Retinal pigment epithelial cell (primary cell): Measurements from ENCODE around the gene TGFBR3.

Experiments used
- DNase-seq: peaks from one replicate; pipeline ENCODE4 v3.0.0-alpha.2; 2010; ENCODE audit warnings: low read depth
- H3K4me3 ChIP-seq: 2 replicates; pipeline ENCODE4 v1.5.1; 2011; ENCODE audit warnings: mild to moderate bottlenecking, low read length, control low read depth, moderate library complexity
- TF ChIP-seq, protein P1 (sequence below): conservative IDR thresholded peaks from 2 replicates; pipeline ENCODE4 v1.5.1; 2011; ENCODE audit warnings: low read depth, low read length, control low read depth, inconsistent platforms

TGFBR3 gene

DNA sequence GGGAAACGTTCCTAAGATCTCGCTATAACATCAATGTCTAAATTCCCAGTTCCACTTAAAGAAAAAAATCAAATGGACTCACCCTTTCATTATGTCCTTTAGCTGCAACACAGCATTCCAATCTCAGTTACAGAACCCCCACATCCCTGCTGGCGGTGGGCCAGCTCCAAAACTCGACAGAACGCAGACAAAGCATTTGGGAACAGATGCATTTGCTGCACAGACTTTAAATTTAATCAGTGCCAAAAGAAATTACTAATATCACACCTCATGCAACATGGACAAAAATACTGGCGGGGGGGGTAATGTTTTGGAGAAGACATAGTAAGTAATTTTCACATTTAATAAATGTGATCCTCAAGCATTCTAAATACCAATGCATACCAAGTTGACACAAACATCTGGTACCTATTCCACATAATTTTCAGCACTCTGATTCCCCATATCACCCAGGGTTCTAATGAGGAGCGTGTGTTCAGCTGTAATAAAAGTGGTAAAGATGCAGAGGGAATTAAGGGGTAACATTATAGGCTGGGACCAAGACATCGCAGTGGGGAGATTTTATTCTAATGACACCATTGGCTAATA, 79.7 kb downstream of the TGFBR3 start:
- TF ChIP-seq, protein P1, sequence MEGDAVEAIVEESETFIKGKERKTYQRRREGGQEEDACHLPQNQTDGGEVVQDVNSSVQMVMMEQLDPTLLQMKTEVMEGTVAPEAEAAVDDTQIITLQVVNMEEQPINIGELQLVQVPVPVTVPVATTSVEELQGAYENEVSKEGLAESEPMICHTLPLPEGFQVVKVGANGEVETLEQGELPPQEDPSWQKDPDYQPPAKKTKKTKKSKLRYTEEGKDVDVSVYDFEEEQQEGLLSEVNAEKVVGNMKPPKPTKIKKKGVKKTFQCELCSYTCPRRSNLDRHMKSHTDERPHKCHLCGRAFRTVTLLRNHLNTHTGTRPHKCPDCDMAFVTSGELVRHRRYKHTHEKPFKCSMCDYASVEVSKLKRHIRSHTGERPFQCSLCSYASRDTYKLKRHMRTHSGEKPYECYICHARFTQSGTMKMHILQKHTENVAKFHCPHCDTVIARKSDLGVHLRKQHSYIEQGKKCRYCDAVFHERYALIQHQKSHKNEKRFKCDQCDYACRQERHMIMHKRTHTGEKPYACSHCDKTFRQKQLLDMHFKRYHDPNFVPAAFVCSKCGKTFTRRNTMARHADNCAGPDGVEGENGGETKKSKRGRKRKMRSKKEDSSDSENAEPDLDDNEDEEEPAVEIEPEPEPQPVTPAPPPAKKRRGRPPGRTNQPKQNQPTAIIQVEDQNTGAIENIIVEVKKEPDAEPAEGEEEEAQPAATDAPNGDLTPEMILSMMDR: no peak
- H3K4me3 ChIP-seq: no peak overlapping the region
- DNase-seq: no peak

DNA sequence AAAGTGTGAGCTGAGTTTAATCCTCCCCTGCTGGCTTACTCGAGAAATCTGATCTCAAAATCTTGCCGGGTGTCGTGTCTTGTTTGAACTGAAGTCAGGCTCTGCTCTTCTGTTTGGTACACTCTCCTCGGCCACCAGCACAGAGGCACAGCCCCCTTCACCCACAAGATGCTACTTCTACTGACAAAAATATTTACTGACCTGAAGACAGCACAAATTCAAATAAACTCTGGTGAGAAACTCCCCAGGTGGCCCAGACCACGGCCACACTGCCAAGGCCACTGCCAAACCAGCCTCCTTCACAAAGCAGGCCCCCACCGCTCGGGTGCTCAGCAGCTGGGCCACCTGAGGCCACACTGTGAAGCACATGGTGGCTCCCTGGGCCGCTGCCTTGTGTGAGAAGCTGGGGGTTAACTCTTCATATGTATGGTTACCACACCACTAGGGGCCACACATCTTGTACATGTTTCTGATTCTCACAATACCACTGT, 80.6 kb downstream of the TGFBR3 start:
- no peak for DNase-seq
- H3K4me3 ChIP-seq: no peak overlapping the region
- TF ChIP-seq, protein P1: no peak

DNA sequence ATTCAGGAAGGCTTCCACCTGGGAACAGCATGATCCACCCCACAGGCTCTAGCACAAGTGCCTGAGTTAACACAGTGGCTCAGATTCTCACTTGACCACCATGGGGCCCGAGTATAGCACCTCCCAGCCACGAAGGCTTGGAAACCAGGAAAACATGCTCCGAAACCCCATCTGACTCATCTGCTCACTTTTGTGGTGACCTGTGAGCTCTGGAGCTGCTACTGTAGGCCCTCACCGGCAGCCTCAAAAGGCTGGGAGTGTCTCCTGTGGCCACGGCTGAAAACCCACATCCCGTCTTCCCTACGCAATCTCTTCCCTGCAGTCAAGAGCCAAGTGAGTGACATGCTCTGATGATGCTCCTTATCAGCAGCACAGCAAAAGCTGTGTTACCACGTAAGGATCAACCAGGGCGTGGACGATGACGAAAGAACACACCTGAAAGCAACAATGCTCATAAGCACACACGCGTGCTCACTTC, 81.4 kb downstream of the TGFBR3 start:
- no peak overlapping the region for H3K4me3 ChIP-seq
- no peak for DNase-seq
- TF ChIP-seq, protein P1: no peak

DNA sequence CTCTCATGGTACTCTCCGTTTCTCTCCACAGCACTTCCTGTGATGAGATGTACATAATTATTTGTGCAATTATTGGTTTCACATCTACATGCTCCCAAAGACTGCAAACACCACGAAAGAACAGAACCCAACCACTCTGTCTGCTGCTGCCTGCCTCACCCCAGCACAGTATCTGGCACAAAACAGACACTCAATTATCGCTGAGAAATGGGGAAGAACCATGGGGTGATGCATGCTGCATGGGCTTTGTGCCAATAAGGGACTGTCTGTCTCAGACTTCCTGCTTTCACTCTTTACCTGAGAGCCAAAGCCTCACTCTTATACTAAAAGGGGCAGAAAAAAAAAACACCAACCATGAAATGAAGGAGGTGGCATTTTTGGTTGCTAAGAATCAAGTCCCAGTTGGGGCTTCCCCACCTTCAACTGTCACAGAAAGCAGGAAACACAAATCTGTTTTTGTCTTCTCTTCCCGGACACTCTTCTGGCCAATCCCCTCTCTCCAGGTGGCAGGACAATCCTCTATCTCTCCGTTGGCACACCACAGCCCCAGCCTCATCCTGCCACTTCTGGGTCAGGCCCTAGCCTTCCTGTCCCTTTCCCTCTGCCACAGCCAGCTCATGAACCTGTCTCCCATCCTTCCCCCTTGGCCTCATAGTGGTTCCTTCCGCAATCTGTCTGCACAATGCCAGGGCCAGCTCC, 82.0 kb downstream of the TGFBR3 start:
- DNase-seq: no peak
- no peak overlapping the region for H3K4me3 ChIP-seq

DNA sequence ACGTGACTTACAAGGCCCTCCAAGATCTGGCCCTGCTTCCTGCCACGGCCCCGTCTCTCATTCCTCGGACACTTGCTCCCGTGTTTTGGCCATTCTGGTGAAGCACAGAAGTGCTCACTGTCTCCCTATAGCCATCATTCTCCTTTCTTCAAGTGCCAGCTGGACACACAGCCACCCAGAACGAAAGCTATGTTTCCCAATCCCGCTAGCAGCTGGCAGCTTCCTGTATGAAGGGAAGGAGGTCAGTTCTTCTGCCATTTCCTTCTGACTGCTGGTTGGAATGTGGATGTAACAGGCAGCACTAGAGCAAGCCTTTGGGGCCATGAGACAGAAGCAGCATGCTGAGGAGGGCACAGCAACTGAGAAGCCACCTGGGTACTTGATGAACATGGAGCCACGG, 82.8 kb downstream of the TGFBR3 start:
- no peak for DNase-seq
- TF ChIP-seq, protein P1: no peak
- H3K4me3 ChIP-seq: no peak overlapping the region

More for the DNA sequence above, 82.0 kb downstream of the TGFBR3 start:
- TF ChIP-seq, protein P1: no peak

DNA sequence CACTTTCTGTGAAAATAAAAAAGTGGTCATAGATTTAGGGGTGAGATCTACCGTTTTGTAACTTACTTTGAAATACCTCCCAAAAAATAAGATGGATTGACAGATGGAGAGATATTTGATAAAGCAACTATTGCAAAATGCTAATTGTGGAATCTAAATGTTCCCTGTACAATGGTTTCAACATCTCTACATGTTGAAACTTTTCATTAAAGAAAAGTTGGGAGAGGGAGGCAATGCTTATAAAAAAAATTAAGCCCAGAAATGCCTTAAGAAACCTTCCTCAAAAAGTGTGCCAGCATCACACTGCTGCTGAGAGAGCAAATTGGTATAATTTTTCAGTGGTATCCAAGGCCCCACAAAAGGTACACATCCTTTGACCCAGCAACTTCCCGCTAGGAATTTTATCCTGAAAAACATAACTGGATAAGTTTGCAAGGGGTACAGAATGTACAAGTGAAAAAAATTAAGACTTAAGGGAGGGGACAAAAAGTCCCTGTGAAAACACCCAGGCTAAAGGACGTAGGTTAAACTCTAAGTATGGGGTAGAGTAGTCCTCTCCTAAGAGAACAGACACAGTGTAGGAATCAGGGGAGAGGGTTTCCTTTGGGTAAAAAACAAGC, 84.3 kb downstream of the TGFBR3 start:
- TF ChIP-seq, protein P1: no peak
- no peak overlapping the region for H3K4me3 ChIP-seq
- DNase-seq: no peak
